Esophagus (tissue), 2 donors: ENCODE results near the gene MCUB. TPM values are rescaled to one million over a fixed set of nuclear protein-coding genes. Genes with fewer than 3 reads are reported as not detected.

ENCODE experiments used
- H3K27ac ChIP-seq, 2 donors: one replicate each; pipeline ENCODE4 v1.5.1; 2013; ENCODE audit warnings: low read depth in 2 of 2, mild to moderate bottlenecking in 2 of 2, inconsistent platforms in 1 of 2, low read length in 1 of 2, moderate library complexity in 1 of 2
- H3K27me3 ChIP-seq, 2 donors: one replicate each; pipeline ENCODE4 v1.6.1; 2013; ENCODE audit warnings: low read length in 2 of 2, control low read depth in 1 of 2, mild to moderate bottlenecking in 1 of 2; ENCODE audit not compliant: insufficient read depth in 2 of 2, control insufficient read depth in 1 of 2
- H3K36me3 ChIP-seq, 2 donors: one replicate each; pipeline ENCODE4 v1.6.1; 2013; ENCODE audit warnings: low read length in 1 of 2; ENCODE audit not compliant: control insufficient read depth in 2 of 2, insufficient read depth in 2 of 2
- H3K4me1 ChIP-seq, 2 donors: one replicate each; pipeline ENCODE4 v1.6.1; 2013; ENCODE audit warnings: low read length in 1 of 2; ENCODE audit not compliant: control insufficient read depth in 2 of 2, insufficient read depth in 2 of 2
- H3K4me3 ChIP-seq, 2 donors: one replicate each; pipeline ENCODE4 v1.5.1; 2013; ENCODE audit warnings: low read length in 2 of 2, mild to moderate bottlenecking in 2 of 2, low read depth in 1 of 2, moderate library complexity in 1 of 2
- H3K9me3 ChIP-seq, 2 donors: one replicate each; pipeline ENCODE4 v1.6.1; 2013; ENCODE audit warnings: mild to moderate bottlenecking in 2 of 2, low read depth in 1 of 2, low read length in 1 of 2, moderate library complexity in 1 of 2; ENCODE audit not compliant: control insufficient read depth in 2 of 2, insufficient read depth in 1 of 2
- WGBS, 2 donors: extraction: QIAGEN DNeasy Blood & Tissue Kit; methylation state at CpG; one replicate each; pipeline ENCODE4 v1.1.7; 2013; 5-methylcytosine and 5-hydroxymethylcytosine counted together
- polyA plus RNA-seq, 2 donors: library from polyadenylated mRNA; stranded (reverse); fragments of 200-250 nt; gene quantifications; one replicate each; pipeline ENCODE4 v1.2.3, GENCODE V29; 2013
- donor health status: healthy with polysubstance abuse.
- donor health status: Bipolar disorder and iron deficiency.

The MCUB gene
- polyA plus RNA-seq, 2 donors = 4.3 to 9.4 TPM

- 84 to 85% methylated on average over 5 of the region's 5 CpGs for WGBS, 2 donors
- Histone ChIP-seq H3K4me1 (no peaks in the 10 kb centered on the region), H3K4me3 (no peak overlapping the region), H3K27me3 (no peaks in the 10 kb centered on the region), H3K27ac (no peak overlapping the region), H3K36me3 (no peaks in the 10 kb centered on the region), H3K9me3 (no peaks in the 10 kb centered on the region)
Measured at GRCh38 chr4:109614466-109614865, 54.4 kb downstream of the MCUB start.

GRCh38 chr4:109615742-109616141 lies 55.7 kb downstream of the MCUB start:
- Histone ChIP-seq H3K9me3 (no peaks in the 10 kb centered on the region), H3K4me1 (no peaks in the 10 kb centered on the region), H3K4me3 (no peak overlapping the region), H3K27ac (no peak overlapping the region), H3K36me3 (no peaks in the 10 kb centered on the region), H3K27me3 (no peaks in the 10 kb centered on the region)
- 91 to 93% methylated on average over 2 of the region's 2 CpGs for WGBS, 2 donors

GRCh38 chr4:109616243-109616642 lies 56.2 kb downstream of the MCUB start:
- H3K4me1 ChIP-seq = no peaks in the 10 kb centered on the region
- H3K9me3 ChIP-seq = no peaks in the 10 kb centered on the region
- no peaks in the 10 kb centered on the region for H3K36me3 ChIP-seq
- no peak overlapping the region for H3K4me3 ChIP-seq
- H3K27me3 ChIP-seq = no peaks in the 10 kb centered on the region
- no peak overlapping the region for H3K27ac ChIP-seq
- WGBS, 2 donors = 90% methylated on average over 1 of the region's 1 CpG

- WGBS, 2 donors = 84 to 95% methylated on average over 7 of the region's 7 CpGs
- Histone ChIP-seq H3K4me1 (no peaks in the 10 kb centered on the region), H3K27me3 (no peaks in the 10 kb centered on the region), H3K4me3 (no peak overlapping the region), H3K36me3 (peaks cover 0 to 3% of the 10 kb centered on the region in 2 donors), H3K27ac (no peak overlapping the region), H3K9me3 (no peaks in the 10 kb centered on the region)
Measured at GRCh38 chr4:109622626-109623025, 62.6 kb downstream of the MCUB start.

- H3K9me3 ChIP-seq = no peaks in the 10 kb centered on the region
- H3K4me1 ChIP-seq = no peaks in the 10 kb centered on the region
- no peak overlapping the region for H3K4me3 ChIP-seq
- H3K27me3 ChIP-seq = no peaks in the 10 kb centered on the region
- WGBS, 2 donors = 91 to 92% methylated on average over 2 of the region's 2 CpGs
- H3K36me3 ChIP-seq = peaks cover 0 to 3% of the 10 kb centered on the region in 2 donors
- H3K27ac ChIP-seq = no peak overlapping the region
Measured at GRCh38 chr4:109624536-109624935, 64.5 kb downstream of the MCUB start.

- Histone ChIP-seq H3K4me1 (no peaks in the 10 kb centered on the region), H3K4me3 (no peak overlapping the region), H3K27ac (no peak overlapping the region), H3K9me3 (no peaks in the 10 kb centered on the region), H3K27me3 (no peaks in the 10 kb centered on the region), H3K36me3 (peaks cover 0 to 3% of the 10 kb centered on the region in 2 donors)
- 90 to 93% methylated on average over 4 of the region's 4 CpGs for WGBS, 2 donors
Measured at GRCh38 chr4:109627361-109627760, 67.3 kb downstream of the MCUB start.

GRCh38 chr4:109629775-109630174 lies 69.7 kb downstream of the MCUB start:
- 61 to 63% methylated on average over 4 of the region's 4 CpGs for WGBS, 2 donors
- H3K36me3 ChIP-seq = no peaks in the 10 kb centered on the region
- H3K4me3 ChIP-seq = no peak overlapping the region
- no peak overlapping the region for H3K27ac ChIP-seq
- H3K9me3 ChIP-seq = no peaks in the 10 kb centered on the region
- no peaks in the 10 kb centered on the region for H3K4me1 ChIP-seq
- no peaks in the 10 kb centered on the region for H3K27me3 ChIP-seq

- H3K27ac ChIP-seq = no peak overlapping the region
- no peaks in the 10 kb centered on the region for H3K4me1 ChIP-seq
- H3K27me3 ChIP-seq = no peaks in the 10 kb centered on the region
- H3K4me3 ChIP-seq = no peak overlapping the region
- no peaks in the 10 kb centered on the region for H3K9me3 ChIP-seq
- no peaks in the 10 kb centered on the region for H3K36me3 ChIP-seq
- WGBS, 2 donors = 36 to 39% methylated on average over 5 of the region's 5 CpGs
Measured at GRCh38 chr4:109631532-109632108, 71.6 kb downstream of the MCUB start.

- Histone ChIP-seq H3K9me3 (no peaks in the 10 kb centered on the region), H3K4me3 (no peak overlapping the region), H3K27me3 (no peaks in the 10 kb centered on the region), H3K4me1 (no peaks in the 10 kb centered on the region), H3K27ac (no peak overlapping the region), H3K36me3 (no peaks in the 10 kb centered on the region)
- WGBS, 2 donors = 79 to 87% methylated on average over 2 of the region's 2 CpGs
Measured at GRCh38 chr4:109640644-109641043, 80.6 kb downstream of the MCUB start.

- H3K4me3 ChIP-seq = no peak overlapping the region
- no peaks in the 10 kb centered on the region for H3K36me3 ChIP-seq
- no peaks in the 10 kb centered on the region for H3K27me3 ChIP-seq
- H3K4me1 ChIP-seq = no peaks in the 10 kb centered on the region
- no peaks in the 10 kb centered on the region for H3K9me3 ChIP-seq
- no peak overlapping the region for H3K27ac ChIP-seq
- 82 to 86% methylated on average over 7 of the region's 7 CpGs for WGBS, 2 donors
Measured at GRCh38 chr4:109645874-109646710, 86.0 kb downstream of the MCUB start.
